GM10248 (cell line): ENCODE measurements around the gene WNK3.

ENCODE experiments used
- CTCF ChIA-PET: fragments of 300-600 bp; sonication (Branson Sonifier 250); formaldehyde crosslinking; extraction: SDS; loops from one replicate; lab custom pipeline; 2021; ENCODE audit warnings: antibody characterized with exemption; lab: Yijun Ruan, JAX
- POLR2A ChIA-PET: fragments of 350-650 bp; sonication (Branson Sonifier 250); formaldehyde crosslinking; extraction: SDS; loops from one replicate; lab custom pipeline; 2020; ENCODE audit warnings: antibody characterized with exemption; lab: Yijun Ruan, JAX
- DNase-seq: peaks from one replicate; pipeline ENCODE4 v3.0.0; 2012; ENCODE audit errors: extremely low spot score
- TF ChIP-seq, protein P1 (sequence below): IDR thresholded peaks from 2 replicates; pipeline ENCODE4 v1.5.1; 2012; ENCODE audit warnings: mild to moderate bottlenecking, low read depth; ENCODE audit errors: extremely low read depth, missing control alignments, control extremely low read depth

WNK3 gene

DNA sequence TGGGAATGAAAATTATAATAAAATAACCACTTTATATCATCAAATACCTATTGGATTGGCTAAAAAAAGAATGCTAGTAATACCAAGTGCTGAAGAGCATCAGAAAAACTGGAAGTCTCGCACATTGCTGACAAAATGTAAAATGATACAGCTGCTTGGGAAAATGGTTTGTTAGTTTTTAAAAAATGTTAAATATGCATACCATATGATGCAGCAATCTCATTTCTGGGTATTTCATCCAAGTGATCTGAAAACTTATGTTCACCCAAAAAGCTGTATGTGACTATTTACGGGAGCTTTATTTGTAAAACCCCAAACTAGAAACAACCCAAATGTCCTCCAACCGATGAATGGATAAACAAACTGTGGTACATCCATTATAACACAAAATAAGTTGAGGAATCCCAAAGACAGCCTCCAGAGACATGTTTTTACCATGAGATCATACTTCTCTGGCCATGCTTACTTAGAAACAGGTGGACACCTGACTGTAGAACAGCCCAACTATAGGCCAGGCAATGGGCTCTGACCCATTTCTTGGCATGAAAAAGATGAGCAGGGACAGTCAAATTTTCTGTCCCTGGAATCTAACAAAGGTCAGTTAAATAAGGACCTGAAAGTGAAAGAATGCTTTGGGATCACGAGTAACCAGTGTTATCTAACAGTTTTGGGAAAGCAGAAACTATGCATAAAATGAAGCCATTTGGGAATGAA is 127.3 kb downstream of the WNK3 start:
- POLR2A ChIA-PET, result no interaction called here
- CTCF ChIA-PET, result no interaction called here
- DNase-seq, result no peak
- TF ChIP-seq, protein P1, sequence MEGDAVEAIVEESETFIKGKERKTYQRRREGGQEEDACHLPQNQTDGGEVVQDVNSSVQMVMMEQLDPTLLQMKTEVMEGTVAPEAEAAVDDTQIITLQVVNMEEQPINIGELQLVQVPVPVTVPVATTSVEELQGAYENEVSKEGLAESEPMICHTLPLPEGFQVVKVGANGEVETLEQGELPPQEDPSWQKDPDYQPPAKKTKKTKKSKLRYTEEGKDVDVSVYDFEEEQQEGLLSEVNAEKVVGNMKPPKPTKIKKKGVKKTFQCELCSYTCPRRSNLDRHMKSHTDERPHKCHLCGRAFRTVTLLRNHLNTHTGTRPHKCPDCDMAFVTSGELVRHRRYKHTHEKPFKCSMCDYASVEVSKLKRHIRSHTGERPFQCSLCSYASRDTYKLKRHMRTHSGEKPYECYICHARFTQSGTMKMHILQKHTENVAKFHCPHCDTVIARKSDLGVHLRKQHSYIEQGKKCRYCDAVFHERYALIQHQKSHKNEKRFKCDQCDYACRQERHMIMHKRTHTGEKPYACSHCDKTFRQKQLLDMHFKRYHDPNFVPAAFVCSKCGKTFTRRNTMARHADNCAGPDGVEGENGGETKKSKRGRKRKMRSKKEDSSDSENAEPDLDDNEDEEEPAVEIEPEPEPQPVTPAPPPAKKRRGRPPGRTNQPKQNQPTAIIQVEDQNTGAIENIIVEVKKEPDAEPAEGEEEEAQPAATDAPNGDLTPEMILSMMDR, result no peak

DNA sequence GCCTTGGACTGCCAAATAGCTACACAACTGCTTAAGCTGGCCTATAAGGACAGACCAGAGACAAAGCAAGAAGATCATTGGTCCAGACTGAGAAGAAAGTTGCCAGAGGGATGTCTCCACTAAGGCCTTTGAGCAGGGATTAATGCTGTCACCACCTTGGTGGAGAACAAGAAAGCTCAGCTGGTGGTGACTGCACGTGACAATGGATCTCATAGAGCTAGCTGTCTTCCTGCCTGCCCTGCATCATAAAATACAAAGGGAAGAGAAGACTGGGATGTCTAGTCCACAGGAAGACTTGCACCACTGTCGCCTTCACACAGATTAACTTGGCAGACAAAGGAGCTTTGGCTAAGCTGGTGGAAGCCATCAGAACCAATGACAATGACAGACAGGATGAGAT is 134.3 kb downstream of the WNK3 start:
- TF ChIP-seq, protein P1, result no peak
- CTCF ChIA-PET, result no interaction called here
- no peak for DNase-seq
- POLR2A ChIA-PET, result no interaction called here

DNA sequence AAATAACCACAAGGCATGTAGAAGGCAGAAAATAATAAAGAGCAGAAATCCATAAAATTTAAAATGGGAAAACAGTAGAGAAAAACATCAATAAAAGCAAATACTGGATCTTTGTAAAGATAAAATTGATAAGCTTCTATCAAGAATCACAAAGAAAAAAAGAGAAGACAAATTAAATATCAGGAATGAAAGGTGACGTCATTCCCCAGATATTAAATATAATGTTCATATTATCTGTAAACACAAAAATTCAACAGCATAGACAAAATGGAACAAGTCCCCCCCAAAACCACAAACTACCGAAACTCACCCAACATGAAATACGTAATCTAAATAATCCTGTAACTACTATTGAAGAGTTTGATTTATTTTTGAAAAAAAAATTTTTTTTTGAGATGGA is 144.2 kb downstream of the WNK3 start:
- ChIA-PET CTCF (no interaction called here), POLR2A (no interaction called here)
- DNase-seq, result no peak
- TF ChIP-seq, protein P1, result no peak

DNA sequence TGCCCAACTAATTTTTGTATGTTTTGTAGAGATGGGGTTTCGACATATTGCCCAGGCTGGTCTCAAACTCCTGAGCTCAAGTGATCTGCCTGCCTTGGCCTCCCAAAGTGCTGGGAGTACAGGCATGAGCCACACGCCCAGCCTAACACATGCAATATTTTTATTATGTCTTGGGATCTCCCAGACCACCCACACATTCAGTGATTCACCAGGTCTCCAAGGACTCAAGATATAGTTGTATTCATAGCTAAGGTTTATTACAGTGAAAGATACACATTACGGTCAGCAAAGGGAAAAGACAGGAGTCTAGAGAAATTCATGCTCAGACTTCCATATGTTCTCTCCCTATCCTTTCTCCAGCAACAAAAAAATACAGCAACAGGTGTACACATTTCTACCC is 149.3 kb downstream of the WNK3 start:
- CTCF ChIA-PET, result no interaction called here
- DNase-seq, result no peak
- TF ChIP-seq, protein P1, result no peak
- POLR2A ChIA-PET, result no interaction called here

DNA sequence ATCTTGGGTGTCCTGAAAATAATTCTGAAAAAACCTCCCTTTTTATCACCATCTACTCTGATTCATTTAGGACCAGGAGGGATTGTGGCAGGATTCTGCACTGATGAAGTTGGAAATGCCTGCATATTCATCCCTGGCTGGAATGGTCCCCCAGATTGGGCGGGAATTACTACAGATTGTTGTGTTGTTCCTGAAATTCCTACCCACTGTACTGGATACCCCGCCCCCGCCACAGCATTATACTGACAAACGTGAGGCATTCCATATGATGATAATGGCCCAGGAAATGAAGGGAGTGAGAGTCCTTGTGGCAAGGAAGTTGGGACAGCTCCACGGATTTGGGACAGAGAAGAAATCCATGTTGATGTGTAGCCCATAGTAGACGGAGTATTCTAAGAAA is 159.6 kb downstream of the WNK3 start:
- DNase-seq, result no peak
- POLR2A ChIA-PET, result no interaction called here
- CTCF ChIA-PET, result no interaction called here
- TF ChIP-seq, protein P1, result no peak

DNA sequence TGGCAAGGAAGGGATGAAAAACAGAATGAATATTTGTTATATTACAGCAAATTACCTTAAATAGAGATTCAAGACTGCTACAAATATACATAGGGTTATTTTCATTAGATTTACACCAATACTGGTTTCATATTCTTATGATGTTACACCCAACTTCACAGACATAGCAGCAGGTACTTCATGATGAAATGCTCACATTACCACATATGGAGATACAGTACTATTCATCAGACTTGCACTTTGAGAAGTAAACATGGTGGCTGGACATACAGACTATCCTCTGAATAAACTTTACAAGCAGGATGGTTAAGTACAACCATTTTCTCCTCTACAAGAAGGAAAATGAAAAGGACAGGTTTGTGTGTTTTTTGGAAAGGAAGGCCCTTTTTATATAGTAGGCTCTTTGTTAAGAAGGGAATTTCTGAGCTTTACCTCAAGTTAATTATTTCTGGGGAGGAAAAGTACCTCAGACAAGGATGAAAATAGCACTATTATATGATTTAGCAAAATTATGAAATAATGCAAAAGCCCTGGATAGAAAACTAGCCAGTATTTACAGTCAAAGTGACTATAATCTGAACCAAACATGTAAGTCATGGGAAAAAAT is 162.8 kb downstream of the WNK3 start:
- POLR2A ChIA-PET, result no interaction called here

More for the DNA sequence above, 162.8 kb downstream of the WNK3 start:
- TF ChIP-seq, protein P1, result no peak
- CTCF ChIA-PET, result no interaction called here
- no peak for DNase-seq
